Neural progenitor cell (in vitro differentiated cells): ENCODE data around the gene GALNT2. TPM values are rescaled to one million over a fixed set of nuclear protein-coding genes. Genes with fewer than 3 reads are reported as not detected.

Experiments
- DNase-seq: peaks from one replicate; pipeline ENCODE4 v3.0.0-alpha.2; 2016; ENCODE audit warnings: low spot score
- H2AFZ ChIP-seq: fragments of 200-600 bp; sonication (generic); replicated peaks from 2 replicates; pipeline ENCODE4 v1.6.1; 2016; ENCODE audit warnings: antibody characterized with exemption
- H3F3A ChIP-seq: fragments of 200-600 bp; sonication (generic); 2 replicates; pipeline ENCODE4 v1.6.1; 2016; ENCODE audit warnings: antibody characterized with exemption, low read depth
- H3K27ac ChIP-seq: fragments of 200-600 bp; sonication (generic); 2 replicates; pipeline ENCODE4 v1.5.1; 2016; ENCODE audit warnings: mild to moderate bottlenecking
- H3K27me3 ChIP-seq: fragments of 200-600 bp; sonication (generic); 2 replicates; pipeline ENCODE4 v1.6.1; 2016; ENCODE audit warnings: mild to moderate bottlenecking, moderate library complexity
- H3K36me3 ChIP-seq: fragments of 200-600 bp; sonication (generic); 2 replicates; pipeline ENCODE4 v1.5.1; 2016
- H3K4me1 ChIP-seq: fragments of 200-600 bp; sonication (generic); 2 replicates; pipeline ENCODE4 v1.6.1; 2016; ENCODE audit warnings: mixed run types
- H3K4me2 ChIP-seq: fragments of 200-600 bp; sonication (generic); 2 replicates; pipeline ENCODE4 v1.6.1; 2016
- H3K4me3 ChIP-seq: fragments of 200-600 bp; sonication (generic); 2 replicates; pipeline ENCODE4 v1.5.1; 2016
- H3K79me2 ChIP-seq: fragments of 200-600 bp; sonication (generic); 2 replicates; pipeline ENCODE4 v1.6.1; 2016; ENCODE audit warnings: low read depth
- H3K9ac ChIP-seq: fragments of 200-600 bp; sonication (generic); 2 replicates; pipeline ENCODE4 v1.6.1; 2016
- H3K9me3 ChIP-seq: fragments of 200-600 bp; sonication (generic); 2 replicates; pipeline ENCODE4 v1.5.1; 2016; ENCODE audit warnings: low read depth
- H4K20me1 ChIP-seq: fragments of 200-600 bp; sonication (generic); 2 replicates; pipeline ENCODE4 v1.6.1; 2016; ENCODE audit warnings: low read depth
- H3K27ac Mint-ChIP-seq: 3 replicates; pipeline ENCODE4 v1.8.0; 2021; ENCODE audit warnings: mixed read lengths
- H3K27me3 Mint-ChIP-seq: 2 replicates; pipeline ENCODE4 v1.8.0; 2022; ENCODE audit warnings: low read depth, mild to moderate bottlenecking, inconsistent platforms, moderate library complexity, mixed read lengths; ENCODE audit not compliant: insufficient read depth
- H3K36me3 Mint-ChIP-seq: 3 replicates; pipeline ENCODE4 v1.8.0; 2021; ENCODE audit warnings: mixed read lengths
- H3K4me1 Mint-ChIP-seq: 3 replicates; pipeline ENCODE4 v1.8.0; 2021; ENCODE audit warnings: mixed read lengths
- H3K4me3 Mint-ChIP-seq: 3 replicates; pipeline ENCODE4 v1.8.0; 2021; ENCODE audit warnings: mild to moderate bottlenecking, moderate library complexity, mixed read lengths
- H3K9me3 Mint-ChIP-seq: 3 replicates; pipeline ENCODE4 v1.8.0; 2020; ENCODE audit warnings: mixed read lengths
- EZH2 ChIP-seq: fragments of 200-600 bp; sonication (generic); IDR thresholded peaks from 2 replicates; pipeline ENCODE4 v1.6.1; 2017; ENCODE audit warnings: antibody characterized with exemption, mild to moderate bottlenecking, moderate library complexity
- EZH2phosphoT487 ChIP-seq: fragments of 200-600 bp; sonication (generic); IDR thresholded peaks from 2 replicates; pipeline ENCODE4 v1.6.1; 2017; ENCODE audit warnings: antibody characterized with exemption
- total RNA-seq: library from RNA; depleted of rRNA; stranded (reverse); fragments of >200 nt; gene quantifications from 2 replicates; pipeline ENCODE4 v1.2.3, GENCODE V29; 2015; ENCODE audit warnings: low replicate concordance
- TF ChIP-seq, protein P1 (sequence below): fragments of 200-600 bp; sonication (generic); IDR thresholded peaks from 2 replicates; pipeline ENCODE4 v1.5.1; 2017; ENCODE audit warnings: antibody characterized with exemption, mild to moderate bottlenecking

GALNT2 gene
- total RNA-seq, 1 donor from 2014 or later = 37.6 TPM

- H3K36me3 Mint-ChIP-seq = peaks cover 12% of the 10 kb centered on the region
- no peaks in the 10 kb centered on the region for H3K79me2 ChIP-seq
- no peaks in the 10 kb centered on the region for H3K36me3 ChIP-seq
- DNase-seq = no peak
- no peaks in the 10 kb centered on the region for H3K27me3 ChIP-seq
- H3K4me3 Mint-ChIP-seq = no peak overlapping the region
- H3K27ac ChIP-seq = no peak overlapping the region
- peaks cover 3% of the 10 kb centered on the region for H3K9me3 Mint-ChIP-seq
- H3K27ac Mint-ChIP-seq = no peak overlapping the region
- peaks cover 5% of the 10 kb centered on the region for H3K4me1 ChIP-seq
- H3K4me3 ChIP-seq = no peak overlapping the region
- H3K27me3 Mint-ChIP-seq = peaks cover 6% of the 10 kb centered on the region
- H4K20me1 ChIP-seq = no peaks in the 10 kb centered on the region
- TF ChIP-seq EZH2phosphoT487 (no peak), EZH2 (no peak)
- TF ChIP-seq, protein P1, sequence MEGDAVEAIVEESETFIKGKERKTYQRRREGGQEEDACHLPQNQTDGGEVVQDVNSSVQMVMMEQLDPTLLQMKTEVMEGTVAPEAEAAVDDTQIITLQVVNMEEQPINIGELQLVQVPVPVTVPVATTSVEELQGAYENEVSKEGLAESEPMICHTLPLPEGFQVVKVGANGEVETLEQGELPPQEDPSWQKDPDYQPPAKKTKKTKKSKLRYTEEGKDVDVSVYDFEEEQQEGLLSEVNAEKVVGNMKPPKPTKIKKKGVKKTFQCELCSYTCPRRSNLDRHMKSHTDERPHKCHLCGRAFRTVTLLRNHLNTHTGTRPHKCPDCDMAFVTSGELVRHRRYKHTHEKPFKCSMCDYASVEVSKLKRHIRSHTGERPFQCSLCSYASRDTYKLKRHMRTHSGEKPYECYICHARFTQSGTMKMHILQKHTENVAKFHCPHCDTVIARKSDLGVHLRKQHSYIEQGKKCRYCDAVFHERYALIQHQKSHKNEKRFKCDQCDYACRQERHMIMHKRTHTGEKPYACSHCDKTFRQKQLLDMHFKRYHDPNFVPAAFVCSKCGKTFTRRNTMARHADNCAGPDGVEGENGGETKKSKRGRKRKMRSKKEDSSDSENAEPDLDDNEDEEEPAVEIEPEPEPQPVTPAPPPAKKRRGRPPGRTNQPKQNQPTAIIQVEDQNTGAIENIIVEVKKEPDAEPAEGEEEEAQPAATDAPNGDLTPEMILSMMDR = no peak
- H3F3A ChIP-seq = no peaks in the 10 kb centered on the region
- no peaks in the 10 kb centered on the region for H3K9me3 ChIP-seq
- H3K4me2 ChIP-seq = no peak overlapping the region
- no peak overlapping the region for H3K9ac ChIP-seq
- H3K4me1 Mint-ChIP-seq = peaks cover 9% of the 10 kb centered on the region
- H2AFZ ChIP-seq = no peak overlapping the region
These were observed 218.3 kb downstream of the GALNT2 start for GRCh38 chr1:230285351-230285750.

- no peak for TF ChIP-seq EZH2
- TF ChIP-seq, protein P1 = no peak
- TF ChIP-seq EZH2phosphoT487 = no peak
- no peaks in the 10 kb centered on the region for H3K79me2 ChIP-seq
- Mint-ChIP-seq H3K4me1 (peaks cover 15% of the 10 kb centered on the region), H3K9me3 (peaks cover 3% of the 10 kb centered on the region), H3K27me3 (peaks cover 4% of the 10 kb centered on the region), H3K27ac (peak overlapping the region; percentile 50), H3K36me3 (peaks cover 12% of the 10 kb centered on the region), H3K4me3 (no peak overlapping the region)
- no peaks in the 10 kb centered on the region for H3K27me3 ChIP-seq
- DNase-seq = no peak
- no peaks in the 10 kb centered on the region for H3F3A ChIP-seq
- H3K36me3 ChIP-seq = no peaks in the 10 kb centered on the region
- no peaks in the 10 kb centered on the region for H4K20me1 ChIP-seq
- H3K4me1 ChIP-seq = peaks cover 5% of the 10 kb centered on the region
- no peak overlapping the region for H2AFZ ChIP-seq
- H3K4me2 ChIP-seq = no peak overlapping the region
- no peaks in the 10 kb centered on the region for H3K9me3 ChIP-seq
- H3K27ac ChIP-seq = no peak overlapping the region
- no peak overlapping the region for H3K9ac ChIP-seq
- no peak overlapping the region for H3K4me3 ChIP-seq
These were observed 219.3 kb downstream of the GALNT2 start for GRCh38 chr1:230286166-230286889.

DNA sequence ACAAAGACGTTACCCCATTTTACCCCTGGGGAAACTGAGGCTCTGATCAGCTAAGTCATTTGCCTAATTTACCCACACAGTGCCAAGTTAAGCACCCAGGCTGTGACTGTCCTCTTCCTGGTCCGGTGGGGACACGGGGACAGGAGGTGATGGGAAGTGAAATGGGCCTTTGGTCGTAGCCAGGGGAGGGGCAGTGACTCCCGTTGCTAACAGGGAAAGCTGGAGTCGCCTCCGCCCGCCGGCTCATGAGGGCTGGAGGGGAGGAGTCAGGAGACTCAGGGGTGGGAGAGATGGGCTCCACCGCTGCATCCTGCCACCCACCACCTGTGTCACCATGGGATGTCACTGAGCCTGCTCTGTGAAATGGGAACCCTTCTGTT is 219.8 kb downstream of the GALNT2 start:
- H3K27ac Mint-ChIP-seq = no peak overlapping the region
- H3K4me2 ChIP-seq = no peak overlapping the region
- H3K27me3 ChIP-seq = peaks cover 1% of the 10 kb centered on the region
- DNase-seq = no peak
- H3K27me3 Mint-ChIP-seq = peaks cover 4% of the 10 kb centered on the region
- H3K9ac ChIP-seq = no peak overlapping the region
- peaks cover 5% of the 10 kb centered on the region for H3K4me1 ChIP-seq
- peaks cover 18% of the 10 kb centered on the region for H3K4me1 Mint-ChIP-seq
- no peak overlapping the region for H3K27ac ChIP-seq
- TF ChIP-seq, protein P1 = no peak
- no peak for TF ChIP-seq EZH2phosphoT487
- TF ChIP-seq EZH2 = no peak
- H3K9me3 ChIP-seq = no peaks in the 10 kb centered on the region
- H3K36me3 ChIP-seq = no peaks in the 10 kb centered on the region
- H3K79me2 ChIP-seq = no peaks in the 10 kb centered on the region
- H2AFZ ChIP-seq = no peak overlapping the region
- no peak overlapping the region for H3K4me3 ChIP-seq
- peaks cover 3% of the 10 kb centered on the region for H3K9me3 Mint-ChIP-seq
- no peak overlapping the region for H3K4me3 Mint-ChIP-seq
- no peaks in the 10 kb centered on the region for H4K20me1 ChIP-seq
- peaks cover 10% of the 10 kb centered on the region for H3K36me3 Mint-ChIP-seq
- no peaks in the 10 kb centered on the region for H3F3A ChIP-seq
